ENCODE data around the gene CDH4.

- TF ChIP-seq REST (IDR thresholded peaks at IDR 0.05; ENCODE audit: insufficient replicate concordance, low read depth) (no peak), POLR2AphosphoS5 (IDR thresholded peaks at IDR 0.05; ENCODE audit: low read depth) (no peak)
Measured at GRCh38 chr20:61965606-61966491, 713.8 kb downstream of the CDH4 start.
